GM03348 (cell line): Measurements from ENCODE around the gene ANGPT4.
"Not testable (repeated sequence)": the region's sequence is repeated elsewhere in the genome, so short reads cannot be mapped to it uniquely, and the experiment has no call there.

Experiments
- DNase-seq: peaks from one replicate; pipeline ENCODE4 v3.0.0; 2012; ENCODE audit warnings: low spot score

Gene ANGPT4

DNA sequence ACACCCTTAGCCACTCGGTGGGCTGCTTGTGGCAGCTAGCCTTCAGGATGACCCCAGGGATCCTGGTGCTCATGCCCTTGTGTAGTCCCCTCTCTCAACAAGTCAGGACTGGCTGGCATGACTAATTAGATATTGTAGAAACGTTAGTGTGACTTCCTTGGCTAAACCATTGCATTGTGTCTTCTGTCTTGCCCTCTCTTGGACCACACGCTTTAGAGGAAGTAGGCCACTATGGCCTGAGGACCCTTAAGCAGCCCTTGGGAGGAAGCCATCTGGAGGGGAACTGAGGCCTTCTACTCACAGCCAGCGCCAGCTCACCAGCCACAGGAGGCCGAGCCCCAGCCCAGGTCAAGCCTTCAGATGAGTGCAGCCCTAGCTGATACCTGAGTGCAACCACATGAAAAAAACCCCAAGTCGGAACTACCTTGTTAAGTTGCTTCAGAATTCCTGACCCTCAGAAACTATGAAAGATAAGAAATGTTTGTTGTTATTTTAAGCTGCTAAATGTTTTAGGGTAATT is 10.1 kb downstream of the ANGPT4 start:
- DNase-seq, result no peak

- no peak for DNase-seq
These were observed 10.7 kb downstream of the ANGPT4 start for GRCh38 chr20:905396-905961.

GRCh38 chr20:904039-904545 is 12.0 kb downstream of the ANGPT4 start:
- no peak for DNase-seq

GRCh38 chr20:897436-897835 is 18.7 kb downstream of the ANGPT4 start:
- DNase-seq, result not testable (repeated sequence)

DNA sequence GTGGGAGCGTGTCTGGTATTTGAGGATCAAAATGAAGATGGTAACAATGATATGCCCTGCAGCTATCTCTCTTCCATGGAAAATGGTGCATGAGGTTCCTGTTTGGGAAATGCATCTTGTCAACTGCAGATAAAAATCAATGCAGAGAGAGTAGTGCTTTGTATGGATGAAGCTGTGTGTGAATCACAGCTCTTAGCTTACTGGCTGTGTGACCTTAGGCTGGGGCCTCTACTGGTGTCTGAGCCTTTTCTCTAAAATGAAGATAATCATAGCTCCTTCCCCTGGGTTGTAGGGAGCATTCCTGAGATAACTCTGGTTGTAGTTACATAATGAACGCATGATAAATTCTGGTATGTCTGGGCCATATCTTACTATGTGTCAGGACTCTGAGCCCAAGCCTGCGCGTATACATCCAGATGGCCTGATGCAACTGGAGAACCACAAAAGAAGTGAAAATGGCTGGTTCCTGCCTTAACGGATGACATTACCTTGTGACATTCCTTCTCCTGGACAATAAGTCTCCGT is 19.6 kb downstream of the ANGPT4 start:
- DNase-seq, result no peak

- not testable (repeated sequence) for DNase-seq
These were observed 23.8 kb downstream of the ANGPT4 start for GRCh38 chr20:892371-892770.

GRCh38 chr20:891706-892080 is 24.4 kb downstream of the ANGPT4 start:
- DNase-seq, result no peak

GRCh38 chr20:891058-891705 is 25.0 kb downstream of the ANGPT4 start:
- DNase-seq, result no peak

- DNase-seq, result no peak
These were observed 25.5 kb downstream of the ANGPT4 start for GRCh38 chr20:890666-891057.

DNA sequence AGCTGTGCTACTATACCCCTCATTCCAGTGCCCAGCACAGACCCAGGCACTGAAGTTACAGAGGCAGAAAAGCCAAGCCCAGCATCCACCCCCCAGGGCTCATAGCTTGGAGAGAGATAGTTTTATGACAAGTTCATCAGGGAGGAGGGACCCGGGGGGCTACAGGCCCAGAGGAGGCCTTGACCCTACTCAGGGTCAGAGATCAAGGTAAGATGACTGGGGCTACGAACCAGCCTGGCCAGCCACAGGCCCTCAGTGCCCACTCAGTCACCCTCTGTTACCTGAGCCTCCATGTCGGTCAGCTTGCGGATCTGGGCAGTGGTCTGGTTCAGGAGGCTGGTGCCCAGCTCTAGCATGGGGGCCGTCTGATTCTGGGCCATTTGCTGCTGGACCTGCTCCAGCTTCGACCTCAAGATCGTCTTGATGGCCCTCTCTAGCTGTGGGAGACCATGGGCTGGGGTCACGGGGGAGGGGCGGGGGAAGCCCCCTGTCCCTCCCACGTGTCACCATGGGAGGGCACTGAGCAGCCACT is 26.1 kb downstream of the ANGPT4 start:
- DNase-seq, result no peak

DNA sequence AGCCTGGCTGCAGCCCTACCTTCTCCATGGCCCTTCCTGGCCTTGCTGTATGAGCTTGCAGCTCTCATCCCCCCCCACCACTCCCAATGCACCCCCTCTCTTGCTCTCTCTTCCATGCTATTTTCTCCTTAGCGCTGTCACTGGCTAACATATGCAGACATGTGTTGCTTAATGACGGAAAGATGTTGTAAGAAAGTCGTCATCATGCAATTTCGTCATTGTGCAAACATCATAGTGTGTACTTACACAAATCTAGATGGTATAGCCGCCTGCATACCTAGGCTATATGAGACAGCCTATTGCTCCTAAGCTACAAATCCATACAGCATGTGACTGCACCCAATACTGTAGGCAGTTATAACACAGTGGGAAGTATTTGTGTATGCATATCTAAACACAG is 27.0 kb downstream of the ANGPT4 start:
- DNase-seq, result no peak

GRCh38 chr20:888057-888456 is 28.1 kb downstream of the ANGPT4 start:
- DNase-seq, result no peak

DNA sequence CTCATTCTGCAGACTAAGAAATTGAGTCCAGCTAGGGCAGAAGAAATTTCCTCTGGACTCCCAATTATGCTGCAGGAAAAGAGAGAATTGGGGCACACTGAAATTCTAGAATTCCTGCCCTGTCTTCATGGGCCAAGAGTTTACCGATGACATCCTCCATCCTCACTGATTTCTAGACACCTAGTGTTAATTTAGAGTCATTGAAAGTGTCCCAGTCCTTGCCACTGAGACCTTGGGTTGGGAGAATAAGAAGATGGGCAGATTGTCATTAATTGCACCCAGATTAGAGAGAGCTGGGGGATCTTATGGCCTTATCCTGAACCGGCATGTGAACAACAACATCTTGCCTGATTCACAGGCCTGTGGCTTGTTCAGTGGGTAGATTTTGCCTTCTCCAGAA is 29.0 kb downstream of the ANGPT4 start:
- no peak for DNase-seq

- peak; percentile 52 for DNase-seq
These were observed 30.9 kb downstream of the ANGPT4 start for GRCh38 chr20:884983-885952.

- DNase-seq, result no peak
These were observed 34.4 kb downstream of the ANGPT4 start for GRCh38 chr20:881783-882144.

- DNase-seq, result peak; percentile 55
These were observed 34.9 kb downstream of the ANGPT4 start for GRCh38 chr20:881051-881782.

DNA sequence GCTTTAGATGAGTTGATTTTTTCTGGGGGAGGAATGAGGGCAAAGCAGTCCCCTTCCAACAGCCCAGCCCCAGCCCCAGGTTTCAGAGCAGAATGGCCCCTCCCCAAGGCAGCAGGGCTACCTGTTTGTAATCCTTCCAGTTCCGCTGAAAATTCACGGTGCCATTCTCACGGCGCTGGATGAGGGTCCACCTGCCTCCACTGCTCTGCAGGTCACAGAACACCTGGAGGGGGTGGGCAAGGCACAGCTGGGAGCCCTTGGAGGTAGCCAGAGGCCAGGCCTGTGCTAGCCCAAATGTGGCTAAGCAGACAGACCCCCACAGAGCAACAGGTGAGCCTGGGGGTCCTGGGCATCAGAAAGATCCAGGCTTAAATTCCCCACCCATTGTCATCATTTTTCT is 36.5 kb downstream of the ANGPT4 start:
- DNase-seq, result no peak

GRCh38 chr20:878511-879307 is 37.4 kb downstream of the ANGPT4 start:
- DNase-seq, result peak; percentile 57

GRCh38 chr20:877814-878213 is 38.3 kb downstream of the ANGPT4 start:
- DNase-seq, result no peak

- DNase-seq, result no peak
These were observed 41.0 kb downstream of the ANGPT4 start for GRCh38 chr20:875115-875514.
